RWPE1 (cell line): ENCODE data around the gene CDSN.

ENCODE experiments used
- CTCF ChIA-PET: fragments of 350-600 bp; sonication (Branson Sonifier 250); formaldehyde crosslinking; extraction: SDS; loops from one replicate; lab custom pipeline; 2021; lab: Yijun Ruan, JAX
- POLR2A ChIA-PET: fragments of 400-600 bp; formaldehyde crosslinking; extraction: SDS; loops from one replicate; lab custom pipeline; 2020; ENCODE audit warnings: antibody characterized with exemption; ENCODE audit not compliant: low non-redundant PET; lab: Yijun Ruan, JAX
- DNase-seq: peaks from one replicate; pipeline ENCODE4 v3.0.0; 2012; ENCODE audit warnings: low spot score
- H3K27ac ChIP-seq: fragments of 450-650 bp; 2 replicates; pipeline ENCODE4 v1.5.1; 2017
- CTCF ChIP-seq: fragments of 450-650 bp; conservative IDR thresholded peaks from 2 replicates; pipeline ENCODE4 v1.5.1; 2017; ENCODE audit warnings: low read depth, mild to moderate bottlenecking

The CDSN gene

DNA sequence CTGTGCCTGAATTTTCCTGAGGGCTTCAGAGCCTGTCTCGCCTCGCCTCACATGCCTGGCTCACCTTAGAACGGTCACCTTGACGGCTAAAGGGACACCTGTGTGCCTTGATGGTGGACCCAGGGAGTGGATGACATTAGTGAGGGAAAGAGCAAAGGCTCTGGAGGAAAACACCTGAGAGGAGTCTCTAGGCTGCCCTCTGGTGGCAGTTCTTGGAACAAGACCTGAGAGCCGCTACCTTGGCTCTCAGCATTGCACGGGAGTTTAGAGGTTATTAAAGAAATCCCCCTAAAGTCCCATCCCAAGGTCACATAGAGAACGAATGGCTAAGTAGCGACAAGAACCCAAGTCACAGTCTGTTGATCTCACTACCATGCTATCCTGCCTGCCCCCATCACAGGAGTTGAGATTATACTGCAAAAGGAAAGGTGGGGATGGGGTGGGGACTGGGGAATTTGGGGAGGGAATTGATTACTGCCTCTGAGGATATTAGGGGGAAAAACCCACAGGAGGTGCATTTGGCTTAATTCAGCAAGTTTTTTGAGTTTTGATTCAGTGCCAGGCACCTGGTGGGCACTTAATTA lies 7.9 kb upstream of the CDSN start:
- ChIA-PET POLR2A (no interaction called here), CTCF (interaction anchor here (0.6 to 1.7 kb wide), 6 partner anchors 10 to 119 kb away, joined by 3 to 4 read pairs (median 3); partner anchors contain the start of gene PSORS1C2)
- peak; percentile 53 for DNase-seq
- no peak overlapping the region for H3K27ac ChIP-seq
- peak; percentile 87 for TF ChIP-seq CTCF

- POLR2A ChIA-PET: no interaction called here
- H3K27ac ChIP-seq: peak overlapping the region; percentile 91
- no peak for DNase-seq
- no peak for TF ChIP-seq CTCF
- CTCF ChIA-PET: interaction anchor here (0.6 to 1.3 kb wide), 4 partner anchors 39 to 829 kb away, joined by 3 to 6 read pairs (median 4); no protein-coding TSS in a partner anchor
Measured at GRCh38 chr6:31126396-31127175, 6.3 kb upstream of the CDSN start.

DNA sequence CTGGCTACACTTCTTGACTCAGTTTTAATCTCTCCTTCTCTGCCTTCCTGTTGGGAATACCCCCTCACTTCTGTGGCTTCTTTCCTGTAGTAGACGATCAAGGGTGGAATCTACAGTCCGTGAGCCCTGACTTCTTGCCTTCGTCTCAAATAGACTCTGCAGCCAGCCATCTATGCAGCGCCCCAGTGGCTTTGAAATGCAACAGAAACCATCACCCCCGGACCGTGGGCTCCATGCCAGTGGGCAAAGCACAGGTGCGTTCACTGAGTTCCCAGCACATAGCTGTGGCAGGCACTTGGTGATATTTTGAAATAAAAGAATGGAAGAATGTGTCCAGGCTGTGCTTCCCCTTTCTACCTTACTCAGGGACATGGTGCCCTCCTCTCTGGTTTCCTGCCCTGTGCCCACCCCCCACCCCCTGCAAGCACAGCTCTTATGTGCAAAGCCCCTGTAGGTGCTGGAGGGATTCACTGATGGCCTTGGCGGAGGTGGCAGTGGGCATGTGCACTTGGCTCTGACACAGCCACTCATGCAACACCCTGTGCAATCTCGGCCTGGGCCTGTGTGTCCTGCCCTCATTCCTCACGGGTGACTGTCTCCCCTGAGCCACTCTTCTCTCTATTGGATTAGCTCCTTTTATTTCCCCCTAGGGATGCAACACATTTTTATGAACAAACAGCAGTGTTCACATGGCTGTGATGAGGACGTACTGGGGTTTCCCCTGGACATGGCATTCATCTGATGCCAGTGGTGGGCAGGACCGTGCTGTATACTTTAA lies 5.5 kb upstream of the CDSN start:
- POLR2A ChIA-PET: no interaction called here
- DNase-seq: peak; percentile 67
- CTCF ChIA-PET: interaction anchor here (0.6 to 1.3 kb wide), 3 partner anchors 38 to 359 kb away, joined by 3 to 4 read pairs (median 3); no protein-coding TSS in a partner anchor
- H3K27ac ChIP-seq: peak overlapping the region; percentile 91
- no peak for TF ChIP-seq CTCF

GRCh38 chr6:31125162-31125561 lies 4.9 kb upstream of the CDSN start:
- peak overlapping the region; percentile 91 for H3K27ac ChIP-seq
- DNase-seq: peak; percentile 75
- ChIA-PET CTCF (interaction anchor here (0.6 to 1.3 kb wide), 2 partner anchors 38 to 360 kb away, joined by 3 read pairs; no protein-coding TSS in a partner anchor), POLR2A (no interaction called here)
- no peak for TF ChIP-seq CTCF

GRCh38 chr6:31122791-31123706 lies 2.8 kb upstream of the CDSN start:
- H3K27ac ChIP-seq: peak overlapping the region; percentile 91
- no peak for TF ChIP-seq CTCF
- CTCF ChIA-PET: interaction anchor here (0.6 kb wide), 1 partner anchor 669 kb away, joined by 3 read pairs; no protein-coding TSS in a partner anchor
- DNase-seq: peak; percentile 82
- POLR2A ChIA-PET: no interaction called here
